GM21526 (cell line): ENCODE results near the gene HLA-DQB1.
"Not testable (repeated sequence)": the region's sequence is repeated elsewhere in the genome, so short reads cannot be mapped to it uniquely, and the experiment has no call there.

Experiments
- ATAC-seq: cut with Tn5 transposase; IDR thresholded peaks from one replicate; pipeline ENCODE4 v1.9.1; 2021; ENCODE audit warnings: moderate library complexity; ENCODE audit not compliant: unreplicated experiment, low FRiP score

Gene HLA-DQB1

GRCh38 chr6:32664354-32664753, 2.1 kb downstream of the HLA-DQB1 start:
- ATAC-seq = no peak

DNA sequence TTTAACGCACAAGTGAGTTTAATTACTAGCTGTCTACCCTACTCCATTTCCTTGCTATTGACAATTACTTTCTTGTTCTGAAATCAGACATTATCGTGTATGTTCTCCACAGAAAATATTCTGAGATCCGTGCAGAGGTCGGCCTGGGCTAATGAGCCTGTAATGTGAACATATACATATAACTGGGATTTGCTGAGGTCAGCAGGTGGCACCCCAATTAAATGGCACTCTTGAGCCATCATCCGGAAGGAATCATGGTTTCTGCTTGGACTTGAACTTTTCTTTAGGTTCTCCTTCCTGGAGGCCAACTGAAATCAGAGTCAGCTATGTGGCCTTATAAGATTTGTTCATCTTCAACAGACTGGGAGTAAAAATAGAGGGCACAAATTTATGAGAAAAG, 3.6 kb downstream of the HLA-DQB1 start:
- no peak for ATAC-seq

DNA sequence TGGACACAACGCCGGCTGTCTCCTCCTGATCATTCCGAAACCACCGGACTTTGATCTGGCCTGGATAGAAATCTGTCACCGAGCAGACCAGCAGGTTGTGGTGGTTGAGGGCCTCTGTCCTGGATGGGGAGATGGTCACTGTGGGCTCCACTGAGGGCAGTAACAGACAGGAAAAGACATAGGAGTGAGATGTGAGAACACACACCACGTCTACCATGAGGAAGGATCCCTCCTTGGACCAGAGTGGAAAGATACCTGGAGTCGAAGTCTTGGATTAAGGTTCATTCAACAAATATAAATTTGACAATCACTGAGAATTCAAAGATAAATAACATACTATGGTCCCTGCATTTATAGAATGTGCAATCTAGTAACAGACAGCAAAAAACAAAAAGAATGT, 4.4 kb downstream of the HLA-DQB1 start:
- no peak for ATAC-seq

DNA sequence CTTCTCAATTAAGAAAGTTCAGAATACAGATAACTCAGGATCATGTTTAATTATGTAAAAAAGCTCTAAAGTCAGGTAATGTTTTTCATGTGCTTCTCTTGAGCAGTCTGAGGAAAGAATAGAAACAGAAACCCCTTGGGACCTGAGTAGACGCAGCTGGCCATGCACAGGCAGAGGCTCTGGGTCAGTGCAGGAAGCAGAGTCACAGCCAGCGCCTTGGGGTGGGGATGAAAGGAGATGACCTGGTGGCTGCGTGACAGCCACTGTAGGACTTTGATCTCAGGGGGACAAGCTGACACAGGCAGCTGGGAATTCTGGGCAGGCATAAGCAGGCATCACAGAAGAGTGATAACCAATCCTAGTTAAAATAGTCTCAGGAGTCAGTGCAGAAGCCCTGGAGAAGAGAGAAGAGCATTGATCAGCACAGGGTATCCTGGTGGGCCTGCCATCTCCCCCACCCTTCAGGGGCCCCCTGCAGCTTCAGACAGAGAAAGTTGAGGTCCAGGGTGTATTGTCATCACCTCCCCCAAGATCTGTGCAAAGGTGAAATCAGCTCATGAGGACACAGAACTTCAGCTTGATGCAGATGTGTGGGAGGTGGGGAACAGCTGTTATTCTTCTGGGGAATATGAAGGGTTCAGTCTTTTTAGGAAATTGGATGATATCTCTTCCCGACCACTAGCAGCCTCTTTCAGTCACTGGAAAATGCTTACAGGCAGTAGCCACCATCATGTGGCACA, 6.4 kb downstream of the HLA-DQB1 start:
- no peak for ATAC-seq

DNA sequence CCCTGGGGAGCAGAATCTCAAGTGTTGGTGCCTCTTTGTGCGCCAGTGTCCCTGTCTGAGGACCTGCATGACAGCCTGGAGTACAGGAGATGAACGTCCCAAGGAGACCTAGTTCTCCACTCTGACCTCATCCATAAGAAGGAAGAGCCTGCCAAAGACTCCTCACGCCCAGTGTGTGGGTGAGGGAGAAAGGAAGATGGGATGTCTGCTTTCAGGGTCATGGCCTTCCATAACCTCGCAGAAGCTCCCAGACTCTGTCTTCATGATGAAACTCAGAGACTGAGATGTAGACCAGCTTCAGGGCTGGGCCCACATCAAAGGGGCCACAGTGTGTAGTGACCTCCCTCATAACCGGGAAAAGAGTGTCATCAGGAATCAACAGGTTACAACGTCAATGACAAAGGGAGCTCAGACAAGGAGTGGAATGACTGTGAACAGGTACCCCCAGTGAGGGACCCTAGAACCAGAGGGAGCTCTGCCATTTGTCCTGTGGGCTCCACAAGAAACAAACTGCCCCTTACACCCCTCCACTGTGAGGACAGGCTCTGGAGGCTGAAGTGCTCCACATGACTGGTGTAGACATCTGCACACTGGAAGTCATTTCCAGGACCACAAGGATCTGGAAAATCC, 8.1 kb downstream of the HLA-DQB1 start:
- ATAC-seq = no peak

DNA sequence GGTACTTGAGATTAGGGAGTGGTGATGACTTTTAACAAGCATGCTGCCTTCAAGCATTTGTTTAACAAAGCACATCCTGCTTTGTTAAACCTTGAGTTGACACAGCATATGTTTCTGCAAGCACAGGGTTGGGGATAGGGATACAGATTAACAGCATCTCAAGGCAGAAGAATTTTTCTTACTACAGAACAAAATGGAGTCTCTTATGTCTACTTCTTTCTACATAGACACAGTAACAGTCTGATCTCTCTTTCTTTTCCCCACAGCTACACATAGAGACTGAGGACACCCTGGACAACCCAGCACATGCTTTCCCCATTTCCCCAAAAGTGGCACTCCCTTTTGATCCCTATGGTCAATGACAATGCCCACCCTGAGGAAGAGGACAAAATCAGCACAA, 8.6 kb downstream of the HLA-DQB1 start:
- ATAC-seq = not testable (repeated sequence)

GRCh38 chr6:32657329-32657728, 9.1 kb downstream of the HLA-DQB1 start:
- not testable (repeated sequence) for ATAC-seq

GRCh38 chr6:32655203-32655710, 11.2 kb downstream of the HLA-DQB1 start:
- no peak for ATAC-seq

DNA sequence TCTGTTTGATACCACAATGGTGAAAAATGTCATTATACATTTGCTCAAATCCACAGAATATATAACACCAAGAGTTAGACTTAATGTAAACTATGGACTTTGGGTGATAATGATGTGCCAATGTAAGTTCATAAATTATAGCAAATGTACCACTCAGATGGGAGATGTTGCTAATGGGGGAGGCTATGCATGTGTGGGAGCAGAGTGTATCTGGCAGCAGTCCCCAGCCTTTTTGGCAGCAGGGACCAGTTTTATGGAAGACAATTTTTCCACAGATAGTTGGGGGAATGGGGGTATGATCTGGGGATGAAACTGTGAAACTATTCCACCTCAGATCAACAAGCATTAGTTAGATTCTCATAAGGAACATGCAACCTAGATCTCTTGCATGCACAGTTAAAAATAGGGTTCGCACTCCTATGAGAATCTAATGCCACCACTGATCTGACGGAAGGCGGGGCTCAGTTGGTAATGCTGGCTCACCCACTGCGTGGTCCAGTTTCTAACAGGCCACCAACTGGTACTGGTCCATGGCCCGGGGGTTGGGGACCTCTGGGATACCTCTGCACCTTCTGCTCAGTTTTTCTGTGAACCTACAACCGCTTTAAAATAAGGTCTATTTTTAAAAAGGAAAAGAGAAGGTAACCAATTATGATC, 21.3 kb downstream of the HLA-DQB1 start:
- ATAC-seq = no peak

DNA sequence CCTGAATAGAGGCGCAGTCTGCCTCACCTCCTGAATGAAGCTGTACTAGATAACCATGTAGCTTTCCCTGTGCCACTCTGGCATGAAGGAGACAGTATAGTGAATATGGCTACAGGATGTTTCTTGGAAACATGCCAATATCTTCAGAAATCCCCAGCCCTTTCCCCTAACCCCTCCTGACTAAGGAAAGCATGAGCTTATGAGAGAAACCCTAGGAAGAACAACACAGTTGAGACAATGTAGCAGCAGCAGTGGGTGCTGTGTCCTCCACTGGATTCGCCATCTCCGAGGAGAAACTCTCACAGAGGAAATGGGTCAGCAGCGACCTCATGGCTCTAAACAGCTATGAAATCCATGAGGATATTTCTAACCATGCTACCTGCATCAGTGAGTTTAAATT, 22.6 kb downstream of the HLA-DQB1 start:
- ATAC-seq = no peak

- no peak for ATAC-seq
These were observed 23.7 kb downstream of the HLA-DQB1 start for GRCh38 chr6:32642720-32643106.

- not testable (repeated sequence) for ATAC-seq
These were observed 24.4 kb downstream of the HLA-DQB1 start for GRCh38 chr6:32641785-32642719.

DNA sequence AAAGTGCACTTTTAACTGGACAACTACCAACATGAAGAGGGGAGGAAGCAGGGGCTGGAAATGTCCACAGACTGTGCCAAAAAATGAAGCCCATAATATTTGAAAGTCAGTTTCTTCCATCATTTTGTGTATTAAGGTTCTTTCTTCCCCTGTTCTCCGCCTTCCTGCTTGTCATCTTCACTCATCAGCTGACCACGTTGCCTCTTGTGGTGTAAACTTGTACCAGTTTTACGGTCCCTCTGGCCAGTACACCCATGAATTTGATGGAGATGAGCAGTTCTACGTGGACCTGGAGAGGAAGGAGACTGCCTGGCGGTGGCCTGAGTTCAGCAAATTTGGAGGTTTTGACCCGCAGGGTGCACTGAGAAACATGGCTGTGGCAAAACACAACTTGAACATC, 25.3 kb downstream of the HLA-DQB1 start:
- no peak for ATAC-seq

GRCh38 chr6:32639440-32640394, 26.7 kb downstream of the HLA-DQB1 start:
- ATAC-seq = no peak

DNA sequence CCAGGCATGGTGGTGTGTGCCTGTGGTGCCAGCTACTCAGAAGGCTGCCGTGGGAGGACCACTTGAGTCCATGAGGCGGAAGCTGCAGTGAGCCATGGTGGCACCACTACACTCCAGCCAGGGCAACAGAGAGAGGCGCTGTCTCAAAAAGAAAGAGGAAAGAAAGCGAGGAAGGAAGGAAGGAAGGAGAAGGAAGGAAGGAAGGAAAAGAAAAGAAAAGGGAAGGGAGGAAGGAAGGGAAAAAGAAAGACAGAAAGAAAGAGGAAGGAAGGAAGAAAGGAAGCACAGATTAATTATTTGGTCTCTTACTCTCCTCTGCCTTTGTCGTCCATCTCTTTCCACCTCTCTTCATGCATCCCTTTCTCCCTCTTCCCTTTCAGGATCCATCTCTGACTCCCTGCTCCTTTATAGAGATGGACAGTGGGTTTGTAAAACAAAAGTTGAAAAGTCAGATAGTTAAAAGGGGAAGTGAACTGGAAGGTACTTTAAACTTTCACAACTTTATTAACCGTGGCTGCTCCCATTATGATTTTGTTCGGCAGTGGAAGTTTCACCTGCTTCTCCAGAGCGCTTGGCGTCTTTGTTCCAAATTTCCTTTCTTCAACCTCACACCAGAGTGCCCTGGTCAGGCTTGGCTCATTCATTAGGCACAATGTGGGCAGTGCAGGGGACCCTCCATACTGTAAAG, 27.8 kb downstream of the HLA-DQB1 start:
- ATAC-seq = no peak

DNA sequence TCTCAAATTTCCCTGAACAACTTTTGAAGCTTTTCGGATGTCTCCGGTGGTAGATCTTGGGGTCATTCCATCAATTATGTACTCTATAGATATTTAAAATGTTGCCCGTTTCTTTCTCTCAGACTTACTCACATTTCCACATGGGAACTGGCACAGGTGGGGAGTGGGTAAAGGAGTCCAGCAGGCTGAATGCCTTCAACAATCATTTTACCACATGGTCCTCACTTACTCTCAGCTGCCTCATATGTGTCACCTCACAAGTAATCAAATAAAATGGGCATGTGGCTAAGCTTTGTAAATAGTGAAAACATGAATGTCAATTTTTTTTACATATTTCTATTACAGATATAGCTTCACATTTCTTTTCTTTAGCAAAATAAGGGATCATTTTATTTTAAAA, 28.6 kb downstream of the HLA-DQB1 start:
- ATAC-seq = no peak

GRCh38 chr6:32637219-32637880, 29.1 kb downstream of the HLA-DQB1 start, which contains the start of gene HLA-DQA1:
Gene HLA-DQA1, plus strand, starts transcription at chr6:32637406. Its CDS starts 53 bp downstream, at chr6:32637459.
- peak; percentile 54 for ATAC-seq

DNA sequence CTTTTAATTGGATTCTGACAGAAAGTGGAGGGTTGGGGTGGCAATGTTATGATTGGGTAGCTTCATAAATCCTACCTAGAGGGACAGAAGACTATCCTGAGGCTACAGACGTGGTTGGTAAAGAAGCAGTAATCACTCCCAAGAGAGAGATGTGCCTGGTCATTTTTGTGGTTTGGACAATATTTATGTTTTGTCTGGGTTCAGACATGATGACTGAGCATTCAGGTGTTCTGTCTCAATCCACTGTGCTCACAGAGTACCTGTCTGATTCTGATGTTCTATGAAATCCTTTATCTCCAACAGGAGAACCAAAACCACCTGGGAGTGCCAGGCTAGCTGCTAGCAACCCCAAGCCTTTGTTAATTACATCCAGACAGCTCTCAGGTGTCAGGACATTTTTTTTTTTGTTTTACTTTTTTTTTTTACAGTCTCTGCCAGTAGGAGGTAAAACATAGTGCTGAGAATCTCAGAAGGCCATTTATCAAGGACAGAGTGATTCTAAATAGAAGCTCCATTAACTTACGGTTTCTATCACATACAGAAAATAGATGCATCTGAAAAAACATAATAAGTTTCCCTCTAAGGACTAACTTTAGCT, 30.8 kb downstream of the HLA-DQB1 start:
- no peak for ATAC-seq
